ENCODE measurements around the gene TMEFF1.

- no peak for TF ChIP-seq CTCF (IDR thresholded peaks at IDR 0.05)
- no peak for TF ChIP-seq EZH2phosphoT487 (IDR thresholded peaks at IDR 0.05)
Observed at GRCh38 chr9:100511205-100511604, 38.3 kb downstream of the TMEFF1 start.
